HCT116 (cell line): ENCODE measurements around the gene INIP. TPM values are rescaled to one million over a fixed set of nuclear protein-coding genes. Genes with fewer than 3 reads are reported as not detected.

ENCODE experiments used
- ATAC-seq: fragments of 200-7000 bp; cut with Tn5 transposase; 2 replicates; pipeline ENCODE4 v1.9.1; 2020; ENCODE audit warnings: mild to moderate bottlenecking, moderate library complexity
- BruUV-seq: library from RNA; stranded (reverse); fragments of 400-500 nt; replicated peaks from 2 replicates; lab custom pipeline; 2021; lab: Mats Ljungman, UMichigan
- CTCF ChIA-PET: fragments of 300-600 bp; sonication (Branson Sonifier 250); formaldehyde crosslinking; loops from one replicate; lab custom pipeline; 2021; ENCODE audit warnings: antibody characterized with exemption; lab: Charles Lee
- POLR2A ChIA-PET: fragments of 300-600, 350-600 bp; sonication (Branson Sonifier 250); formaldehyde crosslinking; loops from one replicate; lab custom pipeline; 2021; ENCODE audit warnings: antibody characterized with exemption; lab: Charles Lee
- RAD21 ChIA-PET, 2 experiments: fragments of 300-600 bp; sonication (Branson Sonifier 250); formaldehyde crosslinking; loops; one replicate each; lab custom pipeline; 2023; ENCODE audit warnings: low total read pairs in 2 of 2; ENCODE audit not compliant: uncharacterized antibody in 2 of 2, unreplicated experiment in 2 of 2, low non-redundant PET in 1 of 2; lab: Charles Lee
- DNase-seq: peaks from one replicate; pipeline ENCODE4 v3.0.0-alpha.2; 2010; ENCODE audit warnings: low read depth, low spot score
- H2AFZ ChIP-seq: fragments of 200-600 bp; shearing (Covaris generic), sonication (generic); 2 replicates; pipeline ENCODE4 v1.6.1; 2017; ENCODE audit warnings: low read depth, mixed run types, mixed read lengths, antibody characterized with exemption, low read length; ENCODE audit not compliant: poor library complexity, severe bottlenecking
- H3K27ac ChIP-seq: 2 replicates; pipeline ENCODE4 v1.5.1; 2012; ENCODE audit warnings: low read depth, low read length
- H3K27me3 ChIP-seq: fragments of 200-600 bp; sonication (generic); 2 replicates; pipeline ENCODE4 v1.6.1; 2016; ENCODE audit warnings: mixed run types, low read length, mixed read lengths; ENCODE audit not compliant: insufficient read depth
- H3K36me3 ChIP-seq, 2 experiments: fragments of 200-500 bp in 1 of 2; fragments of 200-600 bp in 1 of 2; sonication (Bioruptor generic) in 1 of 2; sonication (generic) in 1 of 2; 2 replicates each; pipeline versions ENCODE4 v1.5.1 to v1.6.1; 2014 to 2016; ENCODE audit warnings: low read length in 2 of 2, inconsistent platforms in 1 of 2, mixed read lengths in 1 of 2, mixed run types in 1 of 2; ENCODE audit not compliant: insufficient read depth in 2 of 2, control insufficient read depth in 1 of 2
- H3K4me1 ChIP-seq, 2 experiments: fragments of 200-600 bp in 1 of 2; sonication (generic) in 1 of 2; 2 replicates each; pipeline versions ENCODE4 v1.5.1 to v1.6.1; 2012 to 2017; ENCODE audit warnings: low read length in 2 of 2, inconsistent platforms in 1 of 2, mild to moderate bottlenecking in 1 of 2, mixed read lengths in 1 of 2, mixed run types in 1 of 2, moderate library complexity in 1 of 2; ENCODE audit not compliant: insufficient read depth in 2 of 2, control insufficient read depth in 1 of 2
- H3K4me2 ChIP-seq: fragments of 200-600 bp; sonication (generic); 2 replicates; pipeline ENCODE4 v1.6.1; 2017; ENCODE audit warnings: mixed run types, low read length, mixed read lengths
- H3K4me3 ChIP-seq, 2 experiments: fragments of 200-600 bp in 1 of 2; sonication (generic) in 1 of 2; replicated peaks in 1 of 2; 2 replicates each; pipeline ENCODE4 v1.5.1; 2011 to 2016; ENCODE audit warnings: low read length in 2 of 2, control low read depth in 1 of 2, low read depth in 1 of 2, mild to moderate bottlenecking in 1 of 2, mixed read lengths in 1 of 2, mixed run types in 1 of 2
- H3K79me2 ChIP-seq: fragments of 200-600 bp; sonication (generic); 2 replicates; pipeline ENCODE4 v1.6.1; 2017; ENCODE audit warnings: mild to moderate bottlenecking, mixed run types, low read length, moderate library complexity, mixed read lengths; ENCODE audit not compliant: insufficient read depth
- H3K9ac ChIP-seq: fragments of 200-600 bp; sonication (generic); 2 replicates; pipeline ENCODE4 v1.6.1; 2016; ENCODE audit warnings: low read length, mixed read lengths
- H3K9me2 ChIP-seq: fragments of 200-600 bp; sonication (generic), shearing (Covaris generic); 2 replicates; pipeline ENCODE4 v1.6.1; 2017; ENCODE audit warnings: mixed run types, mild to moderate bottlenecking, moderate library complexity; ENCODE audit not compliant: insufficient read depth
- H3K9me3 ChIP-seq, 2 experiments: fragments of 200-500 bp in 1 of 2; fragments of 200-600 bp in 1 of 2; sonication (Bioruptor generic) in 1 of 2; sonication (generic) in 1 of 2; 2 replicates each; pipeline ENCODE4 v1.6.1; 2014 to 2017; ENCODE audit warnings: low read length in 2 of 2, mixed read lengths in 2 of 2, inconsistent platforms in 1 of 2, low read depth in 1 of 2, mild to moderate bottlenecking in 1 of 2, mixed run types in 1 of 2, moderate library complexity in 1 of 2; ENCODE audit not compliant: control insufficient read depth in 1 of 2, insufficient read depth in 1 of 2
- H4K20me1 ChIP-seq: fragments of 200-600 bp; sonication (generic), shearing (Covaris generic); 2 replicates; pipeline ENCODE4 v1.6.1; 2017; ENCODE audit warnings: mixed run types, mild to moderate bottlenecking, moderate library complexity; ENCODE audit not compliant: insufficient read depth
- CEBPB ChIP-seq: IDR thresholded peaks from 2 replicates; pipeline ENCODE4 v1.6.1; 2012; ENCODE audit warnings: low read depth
- EGR1 ChIP-seq: IDR thresholded peaks from 2 replicates; pipeline ENCODE4 v1.6.1; 2012; ENCODE audit warnings: low read depth
- ELF1 ChIP-seq: IDR thresholded peaks from 2 replicates; pipeline ENCODE4 v1.6.1; 2012; ENCODE audit warnings: low read depth, borderline replicate concordance
- EZH2 ChIP-seq: fragments of 200-600 bp; sonication (generic); IDR thresholded peaks from 2 replicates; pipeline ENCODE4 v1.6.1; 2017; ENCODE audit warnings: antibody characterized with exemption, mixed run types
- EZH2phosphoT487 ChIP-seq: fragments of 200-600 bp; IDR thresholded peaks from 2 replicates; pipeline ENCODE4 v1.6.1; 2018; ENCODE audit warnings: antibody characterized with exemption, borderline replicate concordance
- MAX ChIP-seq: IDR thresholded peaks from 2 replicates; pipeline ENCODE4 v1.6.1; 2012
- POLR2A ChIP-seq: IDR thresholded peaks from 2 replicates; pipeline ENCODE4 v1.7.0; 2011; ENCODE audit warnings: borderline replicate concordance; ENCODE audit not compliant: insufficient read depth, insufficient read length; ENCODE audit errors: extremely low read depth
- POLR2AphosphoS5 ChIP-seq: IDR thresholded peaks from 2 replicates; pipeline ENCODE4 v1.6.1; 2011; ENCODE audit warnings: mild to moderate bottlenecking, low read depth, low read length, moderate library complexity
- REST ChIP-seq: IDR thresholded peaks from 2 replicates; pipeline ENCODE4 v1.6.1; 2012; ENCODE audit warnings: low read depth
- SRF ChIP-seq: IDR thresholded peaks from 2 replicates; pipeline ENCODE4 v1.6.1; 2012; ENCODE audit warnings: low read depth
- YY1 ChIP-seq: IDR thresholded peaks from 2 replicates; pipeline ENCODE4 v1.6.1; 2011; ENCODE audit warnings: low read length, low read depth, moderate library complexity, mild to moderate bottlenecking; ENCODE audit not compliant: insufficient replicate concordance; ENCODE audit errors: extremely low read depth
- ZBTB33 ChIP-seq: IDR thresholded peaks from 2 replicates; pipeline ENCODE4 v1.6.1; 2011; ENCODE audit warnings: mild to moderate bottlenecking, low read length, moderate library complexity; ENCODE audit not compliant: insufficient replicate concordance; ENCODE audit errors: extremely low read depth
- ZFX ChIP-seq: fragments of 450-650 bp; IDR thresholded peaks from 2 replicates; pipeline ENCODE4 v1.6.1; 2017
- intact Hi-C: fragments of 100-400 bp; cut with micrococcal nuclease; formaldehyde crosslinking; loops from 2 replicates; pipeline ENCODE4 v1.10.0; 2022
- total RNA-seq: library from RNA; stranded (reverse); gene quantifications from one replicate; pipeline ENCODE4 v1.2.1, GENCODE V29; 2021; ENCODE audit not compliant: unreplicated experiment

The INIP gene
- total RNA-seq, 1 experiment from 2014 or later, result 28.9 TPM

- POLR2A ChIA-PET, result no interaction called here
- Histone ChIP-seq H3K27ac (no peak overlapping the region), H3K79me2 (peaks cover 10% of the 10 kb centered on the region), H3K9ac (no peak overlapping the region), H3K36me3 (peaks cover 5 to 8% of the 10 kb centered on the region in 2 experiments; a peak in 3 of 4 replicates), H3K9me3 (no peaks in the 10 kb centered on the region), H3K4me3 (no peak overlapping the region), H3K4me1 (no peaks in the 10 kb centered on the region), H3K27me3 (no peaks in the 10 kb centered on the region), H3K9me2 (no peaks in the 10 kb centered on the region), H4K20me1 (0 out of 2 replicates have a peak, but pooled peaks cover 4% of the 10 kb centered on the region), H3K4me2 (no peak overlapping the region)
- DNase-seq (no peak), ATAC-seq (no peak)
- BruUV-seq, result no TSS peak
- RAD21 ChIA-PET, result no interaction called here
- CTCF ChIA-PET, result no interaction called here
- TF ChIP-seq CEBPB, result no peak
- no peak for TF ChIP-seq POLR2AphosphoS5
- no peak for TF ChIP-seq POLR2A
- TF ChIP-seq, all 23 proteins: peak for 0
- no peak overlapping the region for H2AFZ ChIP-seq
- intact Hi-C loops, result no loop called here
Observed at GRCh38 chr9:112696461-112696860, 21.5 kb downstream of the INIP start.

GRCh38 chr9:112694706-112695555 is 23.0 kb downstream of the INIP start:
- BruUV-seq, result no TSS peak
- Histone ChIP-seq H3K79me2 (peaks cover under 1% of the 10 kb centered on the region; the same call in 1 of the 2 replicates), H3K4me2 (no peak overlapping the region), H2AFZ (no peak overlapping the region), H3K9ac (no peak overlapping the region), H3K9me2 (no peaks in the 10 kb centered on the region), H3K9me3 (no peaks in the 10 kb centered on the region), H4K20me1 (0 out of 2 replicates have a peak, but pooled peaks cover 4% of the 10 kb centered on the region), H3K27ac (no peak overlapping the region), H3K4me1 (no peaks in the 10 kb centered on the region), H3K27me3 (no peaks in the 10 kb centered on the region), H3K36me3 (peaks cover 8 to 9% of the 10 kb centered on the region in 2 experiments; a peak in 3 of 4 replicates), H3K4me3 (no peak overlapping the region)
- RAD21 ChIA-PET, result no interaction called here
- DNase-seq, result no peak
- no peak for ATAC-seq
- intact Hi-C loops, result no loop called here
- CTCF ChIA-PET, result no interaction called here
- POLR2A ChIA-PET, result no interaction called here
- TF ChIP-seq REST (no peak), MAX (no peak), EGR1 (no peak), POLR2A (no peak), ELF1 (no peak), CEBPB (no peak), EZH2 (no peak), EZH2phosphoT487 (no peak), ZBTB33 (no peak), SRF (no peak), YY1 (no peak), POLR2AphosphoS5 (no peak), ZFX (no peak)
- TF ChIP-seq, all 23 proteins: peak for 0
